Adrenal gland (tissue), 5 donors: ENCODE data around the gene FOXRED2.

ENCODE experiments used
- CTCF ChIP-seq, 6 experiments: fragments of 450-650 bp in 4 of 6; fragments of 200-600 bp in 2 of 6; sonication (generic) in 1 of 6; IDR thresholded peaks; 1 replicate in 5 of 6; 2 replicates in 1 of 6; pipeline versions ENCODE4 v1.5.1 to v1.8.0; 2016 to 2021; ENCODE audit warnings: antibody characterized with exemption in 6 of 6, mild to moderate bottlenecking in 2 of 6, moderate library complexity in 1 of 6
- POLR2A ChIP-seq, 2 donors: fragments of 450-650 bp; IDR thresholded peaks; one replicate each; pipeline ENCODE4 v1.6.1; 2017; ENCODE audit warnings: antibody characterized with exemption in 2 of 2, mild to moderate bottlenecking in 2 of 2, moderate library complexity in 1 of 2
- donor health status: DM: no; HTN: no; CAD: no.

GRCh38 chr22:36497910-36498665 lies 8.8 kb downstream of the FOXRED2 start:
- TF ChIP-seq CTCF (IDR thresholded peaks at IDR 0.05): no peak
- no peak for TF ChIP-seq POLR2A (IDR thresholded peaks at IDR 0.05)
